ENCODE data around the gene ZNF732. TPM values are rescaled to one million over a fixed set of nuclear protein-coding genes. Genes with fewer than 3 reads are reported as not detected.

The ZNF732 gene
- total RNA-seq: not detected

- Mint-ChIP-seq H3K9me3 (peaks cover 43% of the 10 kb centered on the region), H3K4me1 (ENCODE audit: low read depth) (peaks cover 11% of the 10 kb centered on the region), H3K27ac (no peak within 1 kb of the TSS), H3K36me3 (peaks cover 20% of the 10 kb centered on the region), H3K27me3 (peaks cover 23% of the 10 kb centered on the region), H3K4me3 (no peak within 1 kb of the TSS)
- no peak for DNase-seq
- ChIA-PET POLR2A (no interaction called here), CTCF (no interaction called here)
- intact Hi-C loops (cut with micrococcal nuclease): no loop called here
Observed at GRCh38 chr4:304969-305680, at the start of gene ZNF732. TSS of gene ZNF732 (minus strand) at chr4:305474. CDS start at chr4:305310, 164 bp downstream.

- peaks cover 11% of the 10 kb centered on the region for H3K4me1 Mint-ChIP-seq (ENCODE audit: low read depth)
- no peak for DNase-seq
- H3K27ac Mint-ChIP-seq: no peak overlapping the region
- no peaks in the 10 kb centered on the region for H3K27me3 Mint-ChIP-seq
- ChIA-PET CTCF (no interaction called here), POLR2A (no interaction called here)
- intact Hi-C loops (cut with micrococcal nuclease): no loop called here
- peaks cover 74% of the 10 kb centered on the region for H3K36me3 Mint-ChIP-seq
- no peak overlapping the region for H3K4me3 Mint-ChIP-seq
- peaks cover 56% of the 10 kb centered on the region for H3K9me3 Mint-ChIP-seq
Observed at GRCh38 chr4:340011-340410, 34.7 kb upstream of the ZNF732 start.

- H3K27ac Mint-ChIP-seq: peak overlapping the region; percentile 100
- peaks cover 52% of the 10 kb centered on the region for H3K9me3 Mint-ChIP-seq
- intact Hi-C loops (cut with micrococcal nuclease): loop anchor here (10.0 kb wide), 1 partner anchor 94 kb away; no protein-coding TSS in a partner anchor
- no peaks in the 10 kb centered on the region for H3K27me3 Mint-ChIP-seq
- ChIA-PET CTCF (interaction anchor here (1.0 kb wide), 1 partner anchor 8 kb away, joined by 3 read pairs; no protein-coding TSS in a partner anchor), POLR2A (interaction anchor here (1.0 kb wide), 1 partner anchor 135 kb away, joined by 6 read pairs; no protein-coding TSS in a partner anchor)
- H3K4me3 Mint-ChIP-seq: peak overlapping the region; percentile 100
- no peak for DNase-seq
- H3K4me1 Mint-ChIP-seq (ENCODE audit: low read depth): peaks cover 11% of the 10 kb centered on the region
- H3K36me3 Mint-ChIP-seq: peaks cover 65% of the 10 kb centered on the region
Observed at GRCh38 chr4:338759-339097, 33.5 kb upstream of the ZNF732 start.

GRCh38 chr4:337932-338758 is 32.9 kb upstream of the ZNF732 start:
- intact Hi-C loops (cut with micrococcal nuclease): loop anchor here (1.0 to 10.0 kb wide), 4 partner anchors 93 to 337 kb away; partner anchors contain the start of genes ATP5ME, MYL5, PIGG and ZNF721
- H3K9me3 Mint-ChIP-seq: peaks cover 50% of the 10 kb centered on the region
- ChIA-PET POLR2A (interaction anchor here (1.0 to 1.9 kb wide), 2 partner anchors 136 to 214 kb away, joined by 6 to 7 read pairs; partner anchors contain the start of gene ZNF718), CTCF (interaction anchor here (1.0 kb wide), 1 partner anchor 8 kb away, joined by 3 read pairs; no protein-coding TSS in a partner anchor)
- peaks cover 11% of the 10 kb centered on the region for H3K4me1 Mint-ChIP-seq (ENCODE audit: low read depth)
- DNase-seq: peak; percentile 63
- peak overlapping the region; percentile 100 for H3K27ac Mint-ChIP-seq
- peaks cover 61% of the 10 kb centered on the region for H3K36me3 Mint-ChIP-seq
- H3K4me3 Mint-ChIP-seq: peak overlapping the region; percentile 100
- H3K27me3 Mint-ChIP-seq: no peaks in the 10 kb centered on the region

GRCh38 chr4:337143-337931 is 32.1 kb upstream of the ZNF732 start, which contains the start of gene ZNF141:
TSS of gene ZNF141 (plus strand) at chr4:337814. CDS start at chr4:337984, 170 bp downstream.
- Mint-ChIP-seq H3K9me3 (peaks cover 43% of the 10 kb centered on the region), H3K27me3 (no peaks in the 10 kb centered on the region), H3K36me3 (peaks cover 53% of the 10 kb centered on the region), H3K27ac (peak within 1 kb of the TSS; percentile 100), H3K4me3 (peak within 1 kb of the TSS; percentile 100), H3K4me1 (ENCODE audit: low read depth) (peaks cover 11% of the 10 kb centered on the region)
- ChIA-PET CTCF (interaction anchor here (0.6 kb wide), 1 partner anchor 162 kb away, joined by 3 read pairs; no protein-coding TSS in a partner anchor), POLR2A (interaction anchor here (1.0 to 1.9 kb wide), 2 partner anchors 136 to 213 kb away, joined by 6 to 7 read pairs; partner anchors contain the start of gene ZNF718)
- intact Hi-C loops (cut with micrococcal nuclease): loop anchor here (1.0 to 10.0 kb wide), 4 partner anchors 93 to 337 kb away; partner anchors contain the start of genes ATP5ME, MYL5, PIGG and ZNF721
- peak; percentile 96 for DNase-seq

- Mint-ChIP-seq H3K27ac (peak overlapping the region; percentile 100), H3K4me3 (peak overlapping the region; percentile 100), H3K36me3 (peaks cover 48% of the 10 kb centered on the region), H3K9me3 (peaks cover 39% of the 10 kb centered on the region), H3K4me1 (ENCODE audit: low read depth) (peaks cover 11% of the 10 kb centered on the region), H3K27me3 (no peaks in the 10 kb centered on the region)
- POLR2A ChIA-PET: interaction anchor here (1.9 kb wide), 1 partner anchor 212 kb away, joined by 7 read pairs; the partner anchor contains the start of gene ZNF718
- DNase-seq: no peak
- intact Hi-C loops (cut with micrococcal nuclease): loop anchor here (1.0 to 10.0 kb wide), 4 partner anchors 92 to 338 kb away; partner anchors contain the start of genes ATP5ME, MYL5, PIGG and ZNF721
- CTCF ChIA-PET: interaction anchor here (0.6 kb wide), 1 partner anchor 55 kb away, joined by 4 read pairs; no protein-coding TSS in a partner anchor
Observed at GRCh38 chr4:336893-337142, 31.5 kb upstream of the ZNF732 start.

GRCh38 chr4:336099-336892 is 31.0 kb upstream of the ZNF732 start:
- peaks cover 11% of the 10 kb centered on the region for H3K4me1 Mint-ChIP-seq (ENCODE audit: low read depth)
- intact Hi-C loops (cut with micrococcal nuclease): loop anchor here (2.0 to 10.0 kb wide), 2 partner anchors 91 to 339 kb away; partner anchors contain the start of genes ATP5ME and MYL5
- H3K9me3 Mint-ChIP-seq: peaks cover 34% of the 10 kb centered on the region
- no peak for DNase-seq
- H3K27ac Mint-ChIP-seq: no peak overlapping the region
- H3K4me3 Mint-ChIP-seq: peak overlapping the region; percentile 61
- ChIA-PET CTCF (interaction anchor here (0.6 kb wide), 1 partner anchor 54 kb away, joined by 4 read pairs; no protein-coding TSS in a partner anchor), POLR2A (interaction anchor here (1.9 kb wide), 1 partner anchor 212 kb away, joined by 7 read pairs; the partner anchor contains the start of gene ZNF718)
- H3K36me3 Mint-ChIP-seq: peaks cover 42% of the 10 kb centered on the region
- no peaks in the 10 kb centered on the region for H3K27me3 Mint-ChIP-seq

- Mint-ChIP-seq H3K27ac (no peak overlapping the region), H3K4me1 (ENCODE audit: low read depth) (peaks cover 11% of the 10 kb centered on the region), H3K4me3 (peak overlapping the region; percentile 61), H3K9me3 (peaks cover 31% of the 10 kb centered on the region), H3K27me3 (no peaks in the 10 kb centered on the region), H3K36me3 (peaks cover 35% of the 10 kb centered on the region)
- intact Hi-C loops (cut with micrococcal nuclease): loop anchor here (10.0 kb wide), 1 partner anchor 91 kb away; no protein-coding TSS in a partner anchor
- ChIA-PET POLR2A (no interaction called here), CTCF (no interaction called here)
- no peak for DNase-seq
Observed at GRCh38 chr4:335515-335914, 30.2 kb upstream of the ZNF732 start.

- CTCF ChIA-PET: no interaction called here
- peaks cover 48% of the 10 kb centered on the region for H3K9me3 Mint-ChIP-seq
- peaks cover 1% of the 10 kb centered on the region for H3K36me3 Mint-ChIP-seq
- POLR2A ChIA-PET: no interaction called here
- intact Hi-C loops (cut with micrococcal nuclease): no loop called here
- no peak overlapping the region for H3K4me3 Mint-ChIP-seq
- no peaks in the 10 kb centered on the region for H3K27me3 Mint-ChIP-seq
- DNase-seq: no peak
- no peak overlapping the region for H3K27ac Mint-ChIP-seq
- H3K4me1 Mint-ChIP-seq (ENCODE audit: low read depth): no peaks in the 10 kb centered on the region
Observed at GRCh38 chr4:328729-329128, 23.5 kb upstream of the ZNF732 start.

GRCh38 chr4:314296-314903 is 9.1 kb upstream of the ZNF732 start:
- Mint-ChIP-seq H3K4me1 (ENCODE audit: low read depth) (no peaks in the 10 kb centered on the region), H3K4me3 (no peak overlapping the region), H3K27me3 (peaks cover 3% of the 10 kb centered on the region), H3K9me3 (peaks cover 47% of the 10 kb centered on the region), H3K36me3 (peaks cover 12% of the 10 kb centered on the region), H3K27ac (no peak overlapping the region)
- POLR2A ChIA-PET: no interaction called here
- intact Hi-C loops (cut with micrococcal nuclease): no loop called here
- CTCF ChIA-PET: no interaction called here
- no peak for DNase-seq

Measured in activated CD4-positive, alpha-beta memory T cell treated with anti-CD3 and anti-CD28 coated beads for 36 hours (primary cell).